Panc1 (cell line): Measurements from ENCODE around the gene DENND1C. TPM values are rescaled to one million over a fixed set of nuclear protein-coding genes. Genes with fewer than 3 reads are reported as not detected.

Source experiments
- ATAC-seq: fragments of 200-7000 bp; cut with Tn5 transposase; 2 replicates; pipeline ENCODE4 v1.9.1; 2020; ENCODE audit warnings: mild to moderate bottlenecking, moderate library complexity
- BruUV-seq: library from RNA; stranded (reverse); fragments of 400-500 nt; replicated peaks from 2 replicates; lab custom pipeline; 2021; lab: Mats Ljungman, UMichigan
- CTCF ChIA-PET: fragments of 300-600 bp; sonication (Branson Sonifier 250); formaldehyde crosslinking; loops from one replicate; lab custom pipeline; 2022; ENCODE audit warnings: antibody characterized with exemption; lab: Charles Lee
- POLR2A ChIA-PET: fragments of 300-600 bp; sonication (Branson Sonifier 250); formaldehyde crosslinking; loops from one replicate; lab custom pipeline; 2022; ENCODE audit warnings: antibody characterized with exemption; lab: Charles Lee
- DNase-seq: peaks from one replicate; pipeline ENCODE4 v3.0.0-alpha.2; 2010; ENCODE audit warnings: low read depth, low spot score
- H3K27ac ChIP-seq: 2 replicates; pipeline ENCODE4 v1.5.1; 2011; ENCODE audit warnings: mild to moderate bottlenecking, low read length, inconsistent platforms
- H3K27me3 ChIP-seq: fragments of 200-500 bp; sonication (Bioruptor generic); 2 replicates; pipeline ENCODE4 v1.6.0; 2014; ENCODE audit warnings: low read length, inconsistent platforms; ENCODE audit not compliant: control insufficient read depth, insufficient read depth
- H3K36me3 ChIP-seq: fragments of 200-500 bp; sonication (Bioruptor generic); 2 replicates; pipeline ENCODE4 v1.5.1; 2014; ENCODE audit warnings: inconsistent platforms, mild to moderate bottlenecking, low read length, moderate library complexity; ENCODE audit not compliant: control insufficient read depth, insufficient read depth
- H3K4me1 ChIP-seq: 2 replicates; pipeline ENCODE4 v1.5.1; 2011; ENCODE audit warnings: inconsistent platforms, mild to moderate bottlenecking, low read length, moderate library complexity; ENCODE audit not compliant: control insufficient read depth, insufficient read depth
- H3K4me3 ChIP-seq, 2 experiments: 2 replicates each; pipeline ENCODE4 v1.5.1; 2011 to 2012; ENCODE audit warnings: low read depth in 2 of 2, low read length in 2 of 2, mild to moderate bottlenecking in 2 of 2, inconsistent platforms in 1 of 2, moderate library complexity in 1 of 2
- H3K9me3 ChIP-seq: fragments of 200-500 bp; sonication (Bioruptor generic); 2 replicates; pipeline ENCODE4 v1.5.1; 2014; ENCODE audit warnings: low read depth, mild to moderate bottlenecking, inconsistent platforms, low read length, moderate library complexity; ENCODE audit not compliant: control insufficient read depth, insufficient read depth
- POLR2AphosphoS5 ChIP-seq: IDR thresholded peaks from 2 replicates; pipeline ENCODE4 v1.6.1; 2012; ENCODE audit warnings: mild to moderate bottlenecking, low read depth, low read length, moderate library complexity
- SIN3A ChIP-seq: IDR thresholded peaks from 2 replicates; pipeline ENCODE4 v1.6.1; 2012; ENCODE audit warnings: low read depth, mild to moderate bottlenecking, low read length, moderate library complexity, borderline replicate concordance; ENCODE audit not compliant: insufficient read depth
- TCF7L2 ChIP-seq: IDR thresholded peaks from 2 replicates; pipeline ENCODE4 v1.6.1; 2011; ENCODE audit warnings: mild to moderate bottlenecking, low read depth, low read length, inconsistent platforms
- in situ Hi-C: cut with HindIII; loops from 2 replicates; pipeline ENCODE4 v1.10.0; 2016; ENCODE audit warnings: low sequenced_read_pairs, low pct_unique_long_range_greater_than_20kb
- intact Hi-C: fragments of 100-400 bp; cut with micrococcal nuclease; formaldehyde crosslinking; loops from one replicate; pipeline ENCODE4 v1.10.0; 2022; ENCODE audit not compliant: unreplicated experiment
- total RNA-seq: library from RNA; stranded (reverse); gene quantifications from one replicate; pipeline ENCODE4 v1.2.1, GENCODE V29; 2021; ENCODE audit not compliant: unreplicated experiment
- TF ChIP-seq, protein P1 (sequence below): fragments of 450-650 bp; IDR thresholded peaks from 2 replicates; pipeline ENCODE4 v1.5.1; 2017; ENCODE audit warnings: mild to moderate bottlenecking
- TF ChIP-seq, protein P2 (sequence below), 2 experiments: IDR thresholded peaks; 2 replicates each; pipeline ENCODE4 v1.6.1; 2011 to 2012; ENCODE audit warnings: low read depth in 2 of 2, control low read depth in 1 of 2, low read length in 1 of 2, mild to moderate bottlenecking in 1 of 2, moderate library complexity in 1 of 2; ENCODE audit not compliant: insufficient read depth in 1 of 2

DENND1C gene
- total RNA-seq, 1 experiment from 2014 or later: 0.39 TPM

GRCh38 chr19:6465663-6466062 lies 15.9 kb downstream of the DENND1C start:
- peaks cover 3% of the 10 kb centered on the region for H3K4me1 ChIP-seq
- in situ Hi-C loops (no loop called here), intact Hi-C loops (no loop called here)
- DNase-seq (no peak), ATAC-seq (no peak)
- H3K9me3 ChIP-seq: no peaks in the 10 kb centered on the region
- no peak overlapping the region for H3K27ac ChIP-seq
- no TSS peak for BruUV-seq
- no peaks in the 10 kb centered on the region for H3K27me3 ChIP-seq
- peaks cover 4% of the 10 kb centered on the region; the same call in 1 of the 2 replicates for H3K36me3 ChIP-seq
- ChIA-PET CTCF (no interaction called here), POLR2A (interaction anchor here (0.5 to 0.6 kb wide), 2 partner anchors 74 to 419 kb away, joined by 4 to 5 read pairs; no protein-coding TSS in a partner anchor)
- TF ChIP-seq, protein P1, sequence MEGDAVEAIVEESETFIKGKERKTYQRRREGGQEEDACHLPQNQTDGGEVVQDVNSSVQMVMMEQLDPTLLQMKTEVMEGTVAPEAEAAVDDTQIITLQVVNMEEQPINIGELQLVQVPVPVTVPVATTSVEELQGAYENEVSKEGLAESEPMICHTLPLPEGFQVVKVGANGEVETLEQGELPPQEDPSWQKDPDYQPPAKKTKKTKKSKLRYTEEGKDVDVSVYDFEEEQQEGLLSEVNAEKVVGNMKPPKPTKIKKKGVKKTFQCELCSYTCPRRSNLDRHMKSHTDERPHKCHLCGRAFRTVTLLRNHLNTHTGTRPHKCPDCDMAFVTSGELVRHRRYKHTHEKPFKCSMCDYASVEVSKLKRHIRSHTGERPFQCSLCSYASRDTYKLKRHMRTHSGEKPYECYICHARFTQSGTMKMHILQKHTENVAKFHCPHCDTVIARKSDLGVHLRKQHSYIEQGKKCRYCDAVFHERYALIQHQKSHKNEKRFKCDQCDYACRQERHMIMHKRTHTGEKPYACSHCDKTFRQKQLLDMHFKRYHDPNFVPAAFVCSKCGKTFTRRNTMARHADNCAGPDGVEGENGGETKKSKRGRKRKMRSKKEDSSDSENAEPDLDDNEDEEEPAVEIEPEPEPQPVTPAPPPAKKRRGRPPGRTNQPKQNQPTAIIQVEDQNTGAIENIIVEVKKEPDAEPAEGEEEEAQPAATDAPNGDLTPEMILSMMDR: no peak
- TF ChIP-seq, protein P2, sequence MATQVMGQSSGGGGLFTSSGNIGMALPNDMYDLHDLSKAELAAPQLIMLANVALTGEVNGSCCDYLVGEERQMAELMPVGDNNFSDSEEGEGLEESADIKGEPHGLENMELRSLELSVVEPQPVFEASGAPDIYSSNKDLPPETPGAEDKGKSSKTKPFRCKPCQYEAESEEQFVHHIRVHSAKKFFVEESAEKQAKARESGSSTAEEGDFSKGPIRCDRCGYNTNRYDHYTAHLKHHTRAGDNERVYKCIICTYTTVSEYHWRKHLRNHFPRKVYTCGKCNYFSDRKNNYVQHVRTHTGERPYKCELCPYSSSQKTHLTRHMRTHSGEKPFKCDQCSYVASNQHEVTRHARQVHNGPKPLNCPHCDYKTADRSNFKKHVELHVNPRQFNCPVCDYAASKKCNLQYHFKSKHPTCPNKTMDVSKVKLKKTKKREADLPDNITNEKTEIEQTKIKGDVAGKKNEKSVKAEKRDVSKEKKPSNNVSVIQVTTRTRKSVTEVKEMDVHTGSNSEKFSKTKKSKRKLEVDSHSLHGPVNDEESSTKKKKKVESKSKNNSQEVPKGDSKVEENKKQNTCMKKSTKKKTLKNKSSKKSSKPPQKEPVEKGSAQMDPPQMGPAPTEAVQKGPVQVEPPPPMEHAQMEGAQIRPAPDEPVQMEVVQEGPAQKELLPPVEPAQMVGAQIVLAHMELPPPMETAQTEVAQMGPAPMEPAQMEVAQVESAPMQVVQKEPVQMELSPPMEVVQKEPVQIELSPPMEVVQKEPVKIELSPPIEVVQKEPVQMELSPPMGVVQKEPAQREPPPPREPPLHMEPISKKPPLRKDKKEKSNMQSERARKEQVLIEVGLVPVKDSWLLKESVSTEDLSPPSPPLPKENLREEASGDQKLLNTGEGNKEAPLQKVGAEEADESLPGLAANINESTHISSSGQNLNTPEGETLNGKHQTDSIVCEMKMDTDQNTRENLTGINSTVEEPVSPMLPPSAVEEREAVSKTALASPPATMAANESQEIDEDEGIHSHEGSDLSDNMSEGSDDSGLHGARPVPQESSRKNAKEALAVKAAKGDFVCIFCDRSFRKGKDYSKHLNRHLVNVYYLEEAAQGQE (IDR thresholded peaks at IDR 0.05; ENCODE audit: insufficient read depth in 1 of 2, low read depth in 2 of 2, low read length in 1 of 2): no peak
- TF ChIP-seq TCF7L2 (no peak), SIN3A (no peak), POLR2AphosphoS5 (no peak)
- no peak overlapping the region for H3K4me3 ChIP-seq

DNA sequence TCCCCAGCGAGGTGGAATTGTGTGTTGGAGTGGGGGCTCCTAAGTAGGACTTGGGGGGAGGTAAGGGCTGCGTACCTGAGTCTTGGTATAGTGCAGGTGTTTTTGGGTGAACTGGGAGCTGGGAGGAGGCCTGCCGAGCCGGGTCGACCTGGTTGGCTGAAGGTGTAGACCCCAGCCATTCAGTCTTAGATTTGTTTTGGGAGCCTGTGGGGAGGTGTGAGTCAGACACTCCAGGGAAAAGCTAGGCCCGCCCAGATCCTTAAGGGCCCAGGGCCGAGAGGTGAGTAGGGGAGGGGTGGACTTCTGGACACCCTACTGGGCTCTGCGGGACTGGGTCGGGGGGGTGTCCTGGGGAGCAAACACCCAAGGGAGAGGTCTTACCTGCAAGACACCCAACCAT lies 16.6 kb downstream of the DENND1C start:
- DNase-seq (no peak), ATAC-seq (no peak)
- intact Hi-C loops (no loop called here), in situ Hi-C loops (no loop called here)
- H3K9me3 ChIP-seq: no peaks in the 10 kb centered on the region
- H3K4me3 ChIP-seq: no peak overlapping the region
- POLR2A ChIA-PET: interaction anchor here (0.5 kb wide), 1 partner anchor 419 kb away, joined by 5 read pairs; no protein-coding TSS in a partner anchor
- peaks cover 4% of the 10 kb centered on the region; the same call in 1 of the 2 replicates for H3K36me3 ChIP-seq
- no peaks in the 10 kb centered on the region for H3K27me3 ChIP-seq
- BruUV-seq: no TSS peak
- TF ChIP-seq SIN3A: no peak
- TF ChIP-seq, protein P2 (IDR thresholded peaks at IDR 0.05; ENCODE audit: insufficient read depth in 1 of 2, low read depth in 2 of 2, low read length in 1 of 2): no peak
- no peak for TF ChIP-seq POLR2AphosphoS5
- no peak for TF ChIP-seq TCF7L2
- TF ChIP-seq, protein P1: no peak
- no peak overlapping the region for H3K27ac ChIP-seq
- CTCF ChIA-PET: no interaction called here
- H3K4me1 ChIP-seq: peaks cover 3% of the 10 kb centered on the region
